ENCODE measurements around the gene FARP2.

FARP2 gene

DNA sequence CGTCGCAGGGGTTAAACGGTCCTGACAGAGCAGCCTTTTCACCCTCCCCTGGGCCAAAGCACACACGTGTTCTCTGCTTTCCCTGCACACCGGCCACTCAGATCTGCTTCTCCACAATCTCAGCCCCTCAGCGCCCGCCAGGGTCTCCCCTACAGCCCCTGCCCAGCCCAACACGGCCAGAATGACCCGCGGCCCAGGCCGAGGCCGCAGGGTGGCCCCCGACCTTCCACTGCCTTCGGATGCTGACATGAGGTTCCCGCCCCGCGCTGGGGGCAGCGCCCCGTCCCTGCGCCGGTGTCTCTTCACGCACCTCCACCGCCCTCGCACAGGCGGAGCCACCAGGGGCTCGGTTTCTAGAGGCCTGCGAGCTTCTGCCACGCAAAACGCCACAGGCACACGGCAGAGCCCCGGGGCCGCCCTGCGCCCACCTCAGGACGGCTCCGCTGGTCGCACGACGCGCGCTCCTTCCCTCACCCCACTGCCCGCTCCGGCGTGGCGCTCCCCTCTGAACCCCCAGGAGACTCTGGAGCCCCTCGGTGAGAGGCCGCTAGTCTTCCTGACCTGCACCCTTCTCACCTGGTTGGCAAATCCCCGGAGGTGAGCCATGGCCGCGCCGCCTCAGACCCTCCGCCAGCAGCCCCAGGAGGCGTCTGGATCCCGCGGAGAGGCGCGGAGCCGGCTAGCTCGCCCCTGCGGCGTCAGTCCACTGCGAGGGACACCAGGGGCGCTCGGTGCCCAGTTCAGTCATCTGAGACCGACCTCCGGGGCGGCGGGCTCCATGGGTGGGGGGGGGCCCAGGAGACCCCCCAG lies 151.6 kb downstream of the FARP2 start:
- Histone ChIP-seq H3K9me3 (ENCODE audit: low read length) (no peaks in the 10 kb centered on the region), H3K4me2 (ENCODE audit: low read length) (peak overlapping the region; percentile 93), H3K27ac (ENCODE audit: low read depth, low read length, poor library complexity, severe bottlenecking) (no peak overlapping the region), H3K79me2 (ENCODE audit: insufficient read depth, low read length) (no peaks in the 10 kb centered on the region), H3K36me3 (ENCODE audit: insufficient read depth, low read length) (no peaks in the 10 kb centered on the region), H2AFZ (ENCODE audit: low read length) (no peak overlapping the region), H4K20me1 (ENCODE audit: insufficient read depth, low read length) (no peaks in the 10 kb centered on the region), H3K9ac (ENCODE audit: low read length) (peak overlapping the region; percentile 83), H3K27me3 (ENCODE audit: insufficient read depth, low read length) (no peaks in the 10 kb centered on the region; the same call in 1 of the 2 replicates), H3K4me1 (ENCODE audit: insufficient read depth, low read length, severe bottlenecking) (peaks cover 16% of the 10 kb centered on the region), H3F3A (ENCODE audit: insufficient read depth, low read length) (no peaks in the 10 kb centered on the region), H3K9me2 (ENCODE audit: low read depth, low read length) (no peaks in the 10 kb centered on the region), H3K4me3 (ENCODE audit: low read depth, low read length, poor library complexity, severe bottlenecking) (peak overlapping the region; percentile 92)
- no peak for TF ChIP-seq EZH2 (IDR thresholded peaks at IDR 0.05; ENCODE audit: borderline replicate concordance, low read length)
- TF ChIP-seq, protein P1, sequence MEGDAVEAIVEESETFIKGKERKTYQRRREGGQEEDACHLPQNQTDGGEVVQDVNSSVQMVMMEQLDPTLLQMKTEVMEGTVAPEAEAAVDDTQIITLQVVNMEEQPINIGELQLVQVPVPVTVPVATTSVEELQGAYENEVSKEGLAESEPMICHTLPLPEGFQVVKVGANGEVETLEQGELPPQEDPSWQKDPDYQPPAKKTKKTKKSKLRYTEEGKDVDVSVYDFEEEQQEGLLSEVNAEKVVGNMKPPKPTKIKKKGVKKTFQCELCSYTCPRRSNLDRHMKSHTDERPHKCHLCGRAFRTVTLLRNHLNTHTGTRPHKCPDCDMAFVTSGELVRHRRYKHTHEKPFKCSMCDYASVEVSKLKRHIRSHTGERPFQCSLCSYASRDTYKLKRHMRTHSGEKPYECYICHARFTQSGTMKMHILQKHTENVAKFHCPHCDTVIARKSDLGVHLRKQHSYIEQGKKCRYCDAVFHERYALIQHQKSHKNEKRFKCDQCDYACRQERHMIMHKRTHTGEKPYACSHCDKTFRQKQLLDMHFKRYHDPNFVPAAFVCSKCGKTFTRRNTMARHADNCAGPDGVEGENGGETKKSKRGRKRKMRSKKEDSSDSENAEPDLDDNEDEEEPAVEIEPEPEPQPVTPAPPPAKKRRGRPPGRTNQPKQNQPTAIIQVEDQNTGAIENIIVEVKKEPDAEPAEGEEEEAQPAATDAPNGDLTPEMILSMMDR (IDR thresholded peaks at IDR 0.05; ENCODE audit: low read length) = no peak

DNA sequence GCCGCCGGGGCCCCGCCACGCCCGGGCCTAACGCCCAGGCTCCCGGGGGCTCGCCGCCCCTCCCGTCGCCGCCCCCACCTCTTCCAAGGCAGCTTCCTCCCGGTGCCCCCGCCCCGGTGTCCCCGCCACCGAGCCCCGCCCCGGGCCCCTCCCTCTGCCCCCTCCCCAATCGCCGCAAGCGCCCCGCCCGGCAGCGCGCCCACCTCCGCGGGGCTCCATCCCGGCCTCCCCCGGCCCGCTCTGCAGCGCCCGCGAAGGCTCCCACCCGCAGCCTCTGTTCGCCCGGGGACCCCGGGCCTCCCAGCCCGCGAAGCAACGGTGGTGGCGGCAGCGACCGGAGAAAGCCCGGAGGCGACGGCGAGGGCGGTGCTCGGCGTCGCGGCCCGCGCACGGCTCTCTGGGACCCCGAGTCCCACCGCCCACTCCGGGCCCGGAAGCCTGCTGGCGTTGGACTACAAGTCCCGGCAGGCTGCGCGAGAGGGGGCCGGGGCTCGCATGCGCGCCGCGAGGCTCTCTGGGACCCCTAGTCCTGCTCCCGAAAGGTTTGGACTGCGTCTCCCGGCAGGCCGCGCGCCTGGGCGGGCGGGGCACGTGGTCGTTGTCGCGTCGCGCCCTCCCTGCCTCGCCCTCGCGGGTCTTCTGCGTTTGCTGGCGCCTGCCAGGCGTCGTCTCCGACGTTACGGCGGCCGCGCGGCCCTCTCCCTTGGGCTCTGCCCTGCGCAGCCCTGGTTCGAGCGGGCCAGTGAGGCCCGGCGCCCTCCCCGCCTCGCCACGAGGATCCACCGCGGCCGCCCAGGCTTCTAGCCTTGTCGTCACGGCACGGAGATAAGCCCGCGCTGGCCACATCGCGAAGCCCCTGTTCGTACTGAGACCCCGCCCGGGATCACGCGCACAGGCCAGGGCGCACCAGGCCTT lies 152.4 kb downstream of the FARP2 start, which contains the start of gene STK25:
Gene STK25 (minus strand): TSS at position 345 of the 915 bp plus-strand sequence. CDS start 549 bp downstream, outside the sequence.
- peak within 1 kb of the TSS; percentile 93 for H3K4me2 ChIP-seq (ENCODE audit: low read length)
- H4K20me1 ChIP-seq (ENCODE audit: insufficient read depth, low read length) = no peaks in the 10 kb centered on the region
- H3K4me1 ChIP-seq (ENCODE audit: insufficient read depth, low read length, severe bottlenecking) = peaks cover 16% of the 10 kb centered on the region
- H3K9me3 ChIP-seq (ENCODE audit: low read length) = no peaks in the 10 kb centered on the region
- no peaks in the 10 kb centered on the region; the same call in 1 of the 2 replicates for H3K27me3 ChIP-seq (ENCODE audit: insufficient read depth, low read length)
- no peak within 1 kb of the TSS for H2AFZ ChIP-seq (ENCODE audit: low read length)
- TF ChIP-seq, protein P1 (IDR thresholded peaks at IDR 0.05; ENCODE audit: low read length) = no peak
- no peak for TF ChIP-seq EZH2 (IDR thresholded peaks at IDR 0.05; ENCODE audit: borderline replicate concordance, low read length)
- H3K4me3 ChIP-seq (ENCODE audit: low read depth, low read length, poor library complexity, severe bottlenecking) = peak within 1 kb of the TSS; percentile 92
- no peak within 1 kb of the TSS for H3K27ac ChIP-seq (ENCODE audit: low read depth, low read length, poor library complexity, severe bottlenecking)
- no peaks in the 10 kb centered on the region for H3K79me2 ChIP-seq (ENCODE audit: insufficient read depth, low read length)
- no peaks in the 10 kb centered on the region for H3F3A ChIP-seq (ENCODE audit: insufficient read depth, low read length)
- H3K9ac ChIP-seq (ENCODE audit: low read length) = peak within 1 kb of the TSS; percentile 83
- H3K9me2 ChIP-seq (ENCODE audit: low read depth, low read length) = no peaks in the 10 kb centered on the region
- no peaks in the 10 kb centered on the region for H3K36me3 ChIP-seq (ENCODE audit: insufficient read depth, low read length)

DNA sequence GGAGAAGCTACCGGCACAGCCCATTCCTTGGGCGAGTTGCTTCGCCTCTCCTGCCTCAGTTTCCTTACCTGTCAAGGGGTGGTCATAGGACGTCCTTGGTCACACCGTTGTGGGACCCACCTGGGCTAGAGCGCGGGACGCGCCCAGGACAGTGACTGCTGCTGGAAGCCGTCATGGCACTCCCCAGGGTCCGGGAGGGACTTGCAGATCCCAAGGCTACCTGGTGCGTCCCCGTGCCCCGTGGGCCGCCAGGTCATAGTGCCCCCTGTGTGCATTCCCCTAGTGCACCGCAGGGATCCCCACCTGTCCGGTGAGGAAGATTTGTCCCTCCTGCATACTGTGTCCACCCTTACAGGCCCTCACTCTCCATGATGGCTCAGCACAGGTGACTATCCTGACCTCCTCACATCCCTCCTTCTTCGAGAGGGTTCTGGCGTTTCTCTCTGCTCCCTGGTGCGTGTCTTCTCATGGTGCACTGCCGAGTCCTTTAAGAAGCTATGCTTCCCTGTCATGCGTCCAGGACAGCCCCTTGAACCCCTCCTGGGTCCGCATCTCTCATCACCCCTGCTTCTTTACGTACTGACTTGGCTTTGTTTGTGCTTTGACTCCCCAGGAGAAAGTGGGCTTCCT lies 153.2 kb downstream of the FARP2 start:
- H3K9me3 ChIP-seq (ENCODE audit: low read length) = no peaks in the 10 kb centered on the region
- H3K4me3 ChIP-seq (ENCODE audit: low read depth, low read length, poor library complexity, severe bottlenecking) = no peak overlapping the region
- no peak overlapping the region for H2AFZ ChIP-seq (ENCODE audit: low read length)
- no peaks in the 10 kb centered on the region for H3K79me2 ChIP-seq (ENCODE audit: insufficient read depth, low read length)
- no peaks in the 10 kb centered on the region for H3K9me2 ChIP-seq (ENCODE audit: low read depth, low read length)
- no peak overlapping the region for H3K9ac ChIP-seq (ENCODE audit: low read length)
- no peaks in the 10 kb centered on the region for H4K20me1 ChIP-seq (ENCODE audit: insufficient read depth, low read length)
- peaks cover 16% of the 10 kb centered on the region for H3K4me1 ChIP-seq (ENCODE audit: insufficient read depth, low read length, severe bottlenecking)
- H3K27me3 ChIP-seq (ENCODE audit: insufficient read depth, low read length) = no peaks in the 10 kb centered on the region; the same call in 1 of the 2 replicates
- H3K36me3 ChIP-seq (ENCODE audit: insufficient read depth, low read length) = no peaks in the 10 kb centered on the region
- no peaks in the 10 kb centered on the region for H3F3A ChIP-seq (ENCODE audit: insufficient read depth, low read length)
- TF ChIP-seq, protein P1 (IDR thresholded peaks at IDR 0.05; ENCODE audit: low read length) = no peak
- TF ChIP-seq EZH2 (IDR thresholded peaks at IDR 0.05; ENCODE audit: borderline replicate concordance, low read length) = no peak
- H3K27ac ChIP-seq (ENCODE audit: low read depth, low read length, poor library complexity, severe bottlenecking) = no peak overlapping the region
- peak overlapping the region; percentile 37; the same call in 1 of the 2 replicates for H3K4me2 ChIP-seq (ENCODE audit: low read length)
